Peyer's patch (tissue), 4 donors: Measurements from ENCODE around the gene CCND1.

Source experiments
- POLR2A ChIP-seq, 2 donors: fragments of 450-650 bp; IDR thresholded peaks; one replicate each; pipeline ENCODE4 v1.5.1; 2017; ENCODE audit warnings: antibody characterized with exemption in 2 of 2, mild to moderate bottlenecking in 2 of 2, moderate library complexity in 2 of 2
- TF ChIP-seq, protein P1 (sequence below), 6 experiments: fragments of 450-650 bp in 4 of 6; fragments of 200-600 bp in 2 of 6; sonication (generic) in 1 of 6; IDR thresholded peaks; one replicate each; pipeline ENCODE4 v1.5.1; 2017 to 2019; ENCODE audit warnings: antibody characterized with exemption in 6 of 6, mild to moderate bottlenecking in 3 of 6, moderate library complexity in 1 of 6

GRCh38 chr11:69605737-69606526 lies 35.0 kb upstream of the CCND1 start:
- TF ChIP-seq, protein P1, sequence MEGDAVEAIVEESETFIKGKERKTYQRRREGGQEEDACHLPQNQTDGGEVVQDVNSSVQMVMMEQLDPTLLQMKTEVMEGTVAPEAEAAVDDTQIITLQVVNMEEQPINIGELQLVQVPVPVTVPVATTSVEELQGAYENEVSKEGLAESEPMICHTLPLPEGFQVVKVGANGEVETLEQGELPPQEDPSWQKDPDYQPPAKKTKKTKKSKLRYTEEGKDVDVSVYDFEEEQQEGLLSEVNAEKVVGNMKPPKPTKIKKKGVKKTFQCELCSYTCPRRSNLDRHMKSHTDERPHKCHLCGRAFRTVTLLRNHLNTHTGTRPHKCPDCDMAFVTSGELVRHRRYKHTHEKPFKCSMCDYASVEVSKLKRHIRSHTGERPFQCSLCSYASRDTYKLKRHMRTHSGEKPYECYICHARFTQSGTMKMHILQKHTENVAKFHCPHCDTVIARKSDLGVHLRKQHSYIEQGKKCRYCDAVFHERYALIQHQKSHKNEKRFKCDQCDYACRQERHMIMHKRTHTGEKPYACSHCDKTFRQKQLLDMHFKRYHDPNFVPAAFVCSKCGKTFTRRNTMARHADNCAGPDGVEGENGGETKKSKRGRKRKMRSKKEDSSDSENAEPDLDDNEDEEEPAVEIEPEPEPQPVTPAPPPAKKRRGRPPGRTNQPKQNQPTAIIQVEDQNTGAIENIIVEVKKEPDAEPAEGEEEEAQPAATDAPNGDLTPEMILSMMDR (IDR thresholded peaks at IDR 0.05) = no peak
- TF ChIP-seq POLR2A (IDR thresholded peaks at IDR 0.05) = no peak
